NCI-H2227 treated with DMSO at 0.1 percent for 48 hours (cell line): Measurements from ENCODE around the gene PROK1.
"Not testable (repeated sequence)": the region's sequence is repeated elsewhere in the genome, so short reads cannot be mapped to it uniquely, and the experiment has no call there.

ENCODE experiments used
- DNase-seq: peaks from one replicate; lab custom pipeline; 2025; lab: John Stamatoyannopoulos, UW

Gene PROK1

GRCh38 chr1:110433803-110434202 is 17.1 kb upstream of the PROK1 start:
- no peak for DNase-seq

GRCh38 chr1:110434946-110435345 is 16.0 kb upstream of the PROK1 start:
- DNase-seq: no peak

- no peak for DNase-seq
Observed at GRCh38 chr1:110436635-110437034, 14.3 kb upstream of the PROK1 start.

- not testable (repeated sequence) for DNase-seq
Observed at GRCh38 chr1:110437645-110438299, 13.2 kb upstream of the PROK1 start.

- DNase-seq: no peak
Observed at GRCh38 chr1:110438893-110439292, 12.1 kb upstream of the PROK1 start.

- DNase-seq: not testable (repeated sequence)
Observed at GRCh38 chr1:110439873-110440272, 11.1 kb upstream of the PROK1 start.

- no peak for DNase-seq
Observed at GRCh38 chr1:110440877-110441276, 10.1 kb upstream of the PROK1 start.

GRCh38 chr1:110441888-110442287 is 9.1 kb upstream of the PROK1 start:
- DNase-seq: no peak

GRCh38 chr1:110443451-110443850 is 7.5 kb upstream of the PROK1 start:
- DNase-seq: no peak

GRCh38 chr1:110444561-110444960 is 6.4 kb upstream of the PROK1 start:
- no peak for DNase-seq

- no peak for DNase-seq
Observed at GRCh38 chr1:110449661-110450651, 993 bp upstream of the PROK1 start.

- DNase-seq: no peak
Observed at GRCh38 chr1:110452330-110452729, 1.4 kb downstream of the PROK1 start.

GRCh38 chr1:110453829-110454228 is 2.9 kb downstream of the PROK1 start:
- DNase-seq: no peak

- DNase-seq: no peak
Observed at GRCh38 chr1:110454328-110454727, 3.4 kb downstream of the PROK1 start.

GRCh38 chr1:110455151-110455550 is 4.2 kb downstream of the PROK1 start:
- DNase-seq: no peak

- DNase-seq: no peak
Observed at GRCh38 chr1:110457206-110457605, 6.3 kb downstream of the PROK1 start.

GRCh38 chr1:110460253-110461220 is 9.6 kb downstream of the PROK1 start:
- DNase-seq: peak; percentile 65

- DNase-seq: no peak
Observed at GRCh38 chr1:110462093-110462492, 11.1 kb downstream of the PROK1 start.

GRCh38 chr1:110462964-110463363 is 12.0 kb downstream of the PROK1 start:
- no peak for DNase-seq

- DNase-seq: no peak
Observed at GRCh38 chr1:110463725-110464124, 12.8 kb downstream of the PROK1 start.

- DNase-seq: no peak
Observed at GRCh38 chr1:110464340-110464739, 13.4 kb downstream of the PROK1 start.
